ENCODE measurements around the gene NOTCH3. TPM values are rescaled to one million over a fixed set of nuclear protein-coding genes. Genes with fewer than 3 reads are reported as not detected.

Gene NOTCH3
- total RNA-seq, 1 experiment from 2014 or later: 39.4 TPM

GRCh38 chr19:15113245-15114152 is 87.3 kb downstream of the NOTCH3 start:
- intact Hi-C loops (cut with micrococcal nuclease): no loop called here
- Histone ChIP-seq H3K27ac (ENCODE audit: low read depth, low read length) (no peak overlapping the region), H3K4me2 (ENCODE audit: low read length) (no peak overlapping the region), H3K4me1 (ENCODE audit: control insufficient read depth in 1 of 2, insufficient read depth in 2 of 2, low read length in 2 of 2) (no peaks in the 10 kb centered on the region; a peak in 1 of 4 replicates), H2AFZ (ENCODE audit: low read depth, low read length, poor library complexity, severe bottlenecking) (no peak overlapping the region), H3K36me3 (ENCODE audit: control insufficient read depth in 1 of 2, insufficient read depth in 2 of 2, low read length in 2 of 2) (peaks cover 17 to 18% of the 10 kb centered on the region in 2 experiments), H4K20me1 (ENCODE audit: insufficient read depth) (no peaks in the 10 kb centered on the region), H3K9ac (ENCODE audit: low read length) (no peak overlapping the region), H3K9me3 (ENCODE audit: control insufficient read depth in 1 of 2, insufficient read depth in 1 of 2, low read depth in 1 of 2, low read length in 2 of 2) (no peaks in the 10 kb centered on the region), H3K9me2 (ENCODE audit: insufficient read depth) (no peaks in the 10 kb centered on the region), H3K79me2 (ENCODE audit: insufficient read depth, low read length) (no peaks in the 10 kb centered on the region), H3K4me3 (replicated peaks in 1 of 2; ENCODE audit: low read depth in 1 of 2, low read length in 2 of 2) (no peak overlapping the region), H3K27me3 (ENCODE audit: insufficient read depth, low read length) (no peaks in the 10 kb centered on the region)
- TF ChIP-seq SP1 (IDR thresholded peaks at IDR 0.05; ENCODE audit: low read depth) (no peak), SRF (IDR thresholded peaks at IDR 0.05; ENCODE audit: low read depth) (no peak), REST (IDR thresholded peaks at IDR 0.05; ENCODE audit: low read depth) (no peak), SIN3A (IDR thresholded peaks at IDR 0.05; ENCODE audit: low read depth) (no peak), MAX (IDR thresholded peaks at IDR 0.05) (no peak), ZBTB33 (IDR thresholded peaks at IDR 0.05; ENCODE audit: extremely low read depth, insufficient replicate concordance, low read length) (no peak), CBX3 (IDR thresholded peaks at IDR 0.05; ENCODE audit: low read depth) (no peak), ZFX (IDR thresholded peaks at IDR 0.05) (no peak), POLR2A (IDR thresholded peaks at IDR 0.05; ENCODE audit: borderline replicate concordance, extremely low read depth, insufficient read depth, insufficient read length) (no peak), RAD21 (IDR thresholded peaks at IDR 0.05; ENCODE audit: low read depth) (no peak), EZH2phosphoT487 (IDR thresholded peaks at IDR 0.05; ENCODE audit: borderline replicate concordance) (no peak), CEBPB (IDR thresholded peaks at IDR 0.05; ENCODE audit: low read depth) (no peak), ZNF274 (IDR thresholded peaks at IDR 0.05; ENCODE audit: low read depth, low read length) (no peak), ELF1 (IDR thresholded peaks at IDR 0.05; ENCODE audit: borderline replicate concordance, low read depth) (no peak), FOSL1 (IDR thresholded peaks at IDR 0.05; ENCODE audit: low read depth) (no peak)
- ATAC-seq (no peak), DNase-seq (ENCODE audit: low read depth, low spot score) (no peak)
- no TSS peak for BruUV-seq (replicated peaks)
- POLR2A ChIA-PET: interaction anchor here (0.6 to 1.4 kb wide), 3 partner anchors 11 to 257 kb away, joined by 3 to 4 read pairs (median 3); a partner anchor contains a TSS
- CTCF ChIA-PET: no interaction called here
- RAD21 ChIA-PET (ENCODE audit: low non-redundant PET in 1 of 2, low total read pairs in 2 of 2, uncharacterized antibody in 2 of 2, unreplicated experiment in 2 of 2): no interaction called here
